ENCODE results near the gene DUSP18. TPM values are rescaled to one million over a fixed set of nuclear protein-coding genes. Genes with fewer than 3 reads are reported as not detected.

DUSP18 gene
- total and polyA plus RNA-seq, 2 of the 13 experiments (the other 11 are each of a cell fraction or from before 2014, with no cell fraction given), result 1.4 to 2.3 TPM

- intact Hi-C loops (cut with micrococcal nuclease; ENCODE audit: unreplicated experiment) (no loop called here), in situ Hi-C loops (cut with HindIII; ENCODE audit: extremely low pct_ligation_motif_present, low pct_unique_long_range_greater_than_20kb) (no loop called here)
- Histone ChIP-seq H3K27me3 (ENCODE audit: control insufficient read depth in 1 of 2, insufficient read depth in 2 of 2, low read length in 2 of 2) (no peaks in the 10 kb centered on the region), H3K4me2 (ENCODE audit: low read depth, low read length) (no peak overlapping the region), H2AFZ (ENCODE audit: low read length) (no peak overlapping the region), H4K20me1 (ENCODE audit: insufficient read depth, low read length) (no peaks in the 10 kb centered on the region), H3K4me1 (ENCODE audit: insufficient read depth, low read length) (no peaks in the 10 kb centered on the region), H3K9me3 (ENCODE audit: low read length) (no peaks in the 10 kb centered on the region), H3K4me3 (replicated peaks in 1 of 3; ENCODE audit: insufficient read depth in 1 of 3, low read depth in 2 of 3, low read length in 3 of 3) (no peak overlapping the region), H3K36me3 (replicated peaks in 1 of 2; ENCODE audit: control insufficient read depth in 1 of 2, insufficient read depth in 2 of 2, low read length in 2 of 2) (no peaks in the 10 kb centered on the region), H3K27ac (ENCODE audit: extremely low read length, insufficient read depth, low read length) (no peak overlapping the region), H3K9ac (ENCODE audit: insufficient read depth, low read depth, low read length) (no peak overlapping the region), H3K79me2 (ENCODE audit: insufficient read depth, low read length) (no peaks in the 10 kb centered on the region)
- DNase-seq (ENCODE audit: low spot score) (no peak), FAIRE-seq (no peak), ATAC-seq (no peak)
- no TSS peak for BruUV-seq (replicated peaks)
- CTCF ChIA-PET (ENCODE audit: low intra/inter-chr PET ratio, low total read pairs), result no interaction called here
- 88% methylated on average over 1 of the region's 1 CpG for WGBS (ENCODE audit: low lambda C conversion rate)
- POLR2A ChIA-PET, result no interaction called here
- no peak for TF ChIP-seq PCBP2 (optimal IDR thresholded peaks at IDR 0.05; ENCODE audit: low read depth, low read length, poor library complexity, severe bottlenecking)
- TF ChIP-seq MED1 (CRISPR knock-in tag; IDR thresholded peaks at IDR 0.05), result no peak
- no peak for TF ChIP-seq ZNF720 (CRISPR knock-in tag; IDR thresholded peaks at IDR 0.05)
- no peak for TF ChIP-seq ARNT (IDR thresholded peaks at IDR 0.05)
- TF ChIP-seq ZNF317 (CRISPR knock-in tag; IDR thresholded peaks at IDR 0.05), result no peak
- no peak for TF ChIP-seq MEIS2 (CRISPR knock-in tag; IDR thresholded peaks at IDR 0.05)
- TF ChIP-seq STAG1 (CRISPR knock-in tag; IDR thresholded peaks at IDR 0.05), result no peak
- no peak for TF ChIP-seq PPARG (CRISPR knock-in tag; conservative IDR thresholded peaks at IDR 0.05)
- TF ChIP-seq PAXIP1 (CRISPR knock-in tag; conservative IDR thresholded peaks at IDR 0.05), result no peak
- TF ChIP-seq CENPX (CRISPR knock-in tag; IDR thresholded peaks at IDR 0.05), result no peak
- no peak for TF ChIP-seq ZNF510 (CRISPR knock-in tag; IDR thresholded peaks at IDR 0.05; ENCODE audit: low read depth)
- TF ChIP-seq MXD1 (CRISPR knock-in tag; IDR thresholded peaks at IDR 0.05), result no peak
- no peak for TF ChIP-seq ZBTB38 (CRISPR knock-in tag; IDR thresholded peaks at IDR 0.05)
- TF ChIP-seq ZNF20 (CRISPR knock-in tag; IDR thresholded peaks at IDR 0.05), result no peak
- no peak for TF ChIP-seq ZBTB20 (CRISPR knock-in tag; IDR thresholded peaks at IDR 0.05; ENCODE audit: borderline replicate concordance, low read depth)
- TF ChIP-seq ZNF235 (CRISPR knock-in tag; IDR thresholded peaks at IDR 0.05; ENCODE audit: borderline replicate concordance), result no peak
- no peak for TF ChIP-seq ZNF574 (CRISPR knock-in tag; IDR thresholded peaks at IDR 0.05)
- no peak for TF ChIP-seq ZNF598 (CRISPR knock-in tag; IDR thresholded peaks at IDR 0.05; ENCODE audit: borderline replicate concordance)
- no peak for TF ChIP-seq FOXA3 (CRISPR knock-in tag; IDR thresholded peaks at IDR 0.05)
- no peak for TF ChIP-seq ZNF703 (CRISPR knock-in tag; IDR thresholded peaks at IDR 0.05; ENCODE audit: borderline replicate concordance)
Measured at GRCh38 chr22:30712094-30712493, 44.4 kb upstream of the DUSP18 start.
